GM18951 (cell line): ENCODE results near the gene PARD3.

Source experiments
- POLR2A ChIP-seq: IDR thresholded peaks from 4 replicates; pipeline ENCODE4 v1.6.1; 2011; ENCODE audit warnings: mild to moderate bottlenecking; ENCODE audit not compliant: insufficient read length, insufficient read depth; ENCODE audit errors: extremely low read depth
- in situ Hi-C: fragments of 300-500 bp; cut with MboI; formaldehyde crosslinking; loops from one replicate; pipeline ENCODE4 v1.12.0; 2022; ENCODE audit warnings: low sequenced_read_pairs, mixed read lengths, inconsistent platforms; ENCODE audit not compliant: unreplicated experiment

The PARD3 gene

GRCh38 chr10:34213193-34213804, 601.8 kb downstream of the PARD3 start:
- in situ Hi-C loops = no loop called here
- no peak for TF ChIP-seq POLR2A

GRCh38 chr10:34207343-34207742, 607.8 kb downstream of the PARD3 start:
- no peak for TF ChIP-seq POLR2A
- in situ Hi-C loops = no loop called here

- in situ Hi-C loops = no loop called here
- TF ChIP-seq POLR2A = no peak
Measured at GRCh38 chr10:34206935-34207268, 608.2 kb downstream of the PARD3 start.

GRCh38 chr10:34206078-34206934, 608.8 kb downstream of the PARD3 start:
- in situ Hi-C loops = no loop called here
- TF ChIP-seq POLR2A = no peak

- no peak for TF ChIP-seq POLR2A
- in situ Hi-C loops = no loop called here
Measured at GRCh38 chr10:34205452-34205851, 609.6 kb downstream of the PARD3 start.

GRCh38 chr10:34203966-34204630, 611.0 kb downstream of the PARD3 start:
- in situ Hi-C loops = no loop called here

GRCh38 chr10:34200355-34200901, 614.7 kb downstream of the PARD3 start:
- TF ChIP-seq POLR2A = no peak
- in situ Hi-C loops = no loop called here

More at GRCh38 chr10:34203966-34204630, 611.0 kb downstream of the PARD3 start:
- TF ChIP-seq POLR2A = no peak

GRCh38 chr10:34198953-34199352, 616.1 kb downstream of the PARD3 start:
- TF ChIP-seq POLR2A = no peak
- in situ Hi-C loops = no loop called here

- no peak for TF ChIP-seq POLR2A
- in situ Hi-C loops = no loop called here
Measured at GRCh38 chr10:34196058-34196433, 619.0 kb downstream of the PARD3 start.

- no peak for TF ChIP-seq POLR2A
- in situ Hi-C loops = no loop called here
Measured at GRCh38 chr10:34195364-34196057, 619.6 kb downstream of the PARD3 start.

GRCh38 chr10:34193931-34194626, 621.0 kb downstream of the PARD3 start:
- TF ChIP-seq POLR2A = no peak
- in situ Hi-C loops = no loop called here

GRCh38 chr10:34192646-34193045, 622.5 kb downstream of the PARD3 start:
- in situ Hi-C loops = no loop called here
- no peak for TF ChIP-seq POLR2A
